GM11168 (cell line): ENCODE data around the gene ZNF546.
"Not testable (repeated sequence)": the region's sequence is repeated elsewhere in the genome, so short reads cannot be mapped to it uniquely, and the experiment has no call there.

Source experiments
- in situ Hi-C: fragments of 300-500 bp; cut with MboI; formaldehyde crosslinking; loops from one replicate; pipeline ENCODE4 v1.12.0; 2022; ENCODE audit warnings: low sequenced_read_pairs; ENCODE audit not compliant: unreplicated experiment

The ZNF546 gene

GRCh38 chr19:39996811-39997637 is at the start of gene ZNF546:
Gene ZNF546 (plus strand): TSS chr19:39997060. CDS start chr19:39998327, 1,267 bp downstream.
- in situ Hi-C loops = no loop called here

GRCh38 chr19:39949026-39949747 is 47.7 kb upstream of the ZNF546 start:
- in situ Hi-C loops = no loop called here

GRCh38 chr19:39951065-39951650 is 45.7 kb upstream of the ZNF546 start:
- in situ Hi-C loops = no loop called here

GRCh38 chr19:39951686-39952085 is 45.2 kb upstream of the ZNF546 start:
- in situ Hi-C loops = no loop called here

- in situ Hi-C loops = no loop called here
These were observed 42.9 kb upstream of the ZNF546 start for GRCh38 chr19:39953915-39954314.

GRCh38 chr19:39957886-39958285 is 39.0 kb upstream of the ZNF546 start:
- in situ Hi-C loops = not testable (repeated sequence)

- in situ Hi-C loops = not testable (repeated sequence)
These were observed 37.9 kb upstream of the ZNF546 start for GRCh38 chr19:39958942-39959341.

GRCh38 chr19:39959407-39959806 is 37.5 kb upstream of the ZNF546 start:
- in situ Hi-C loops = not testable (repeated sequence)

- in situ Hi-C loops = loop anchor here (10.0 kb wide), 1 partner anchor 59 kb away; no protein-coding TSS in a partner anchor
These were observed 33.0 kb upstream of the ZNF546 start for GRCh38 chr19:39963898-39964297.

GRCh38 chr19:39966617-39967016 is 30.2 kb upstream of the ZNF546 start:
- in situ Hi-C loops = loop anchor here (10.0 kb wide), 1 partner anchor 62 kb away; no protein-coding TSS in a partner anchor

- in situ Hi-C loops = loop anchor here (10.0 kb wide), 1 partner anchor 63 kb away; no protein-coding TSS in a partner anchor
These were observed 29.3 kb upstream of the ZNF546 start for GRCh38 chr19:39967561-39967960.

- in situ Hi-C loops = loop anchor here (10.0 kb wide), 1 partner anchor 64 kb away; no protein-coding TSS in a partner anchor
These were observed 28.1 kb upstream of the ZNF546 start for GRCh38 chr19:39968789-39969188.

GRCh38 chr19:39969266-39969665 is 27.6 kb upstream of the ZNF546 start:
- in situ Hi-C loops = loop anchor here (10.0 kb wide), 1 partner anchor 64 kb away; no protein-coding TSS in a partner anchor

- in situ Hi-C loops = loop anchor here (10.0 kb wide), 1 partner anchor 65 kb away; no protein-coding TSS in a partner anchor
These were observed 27.0 kb upstream of the ZNF546 start for GRCh38 chr19:39969681-39970424.

- in situ Hi-C loops = no loop called here
These were observed 26.5 kb upstream of the ZNF546 start for GRCh38 chr19:39970425-39970674.

GRCh38 chr19:39970675-39971379 is 26.0 kb upstream of the ZNF546 start, which contains the start of gene PSMC4:
Gene PSMC4 (plus strand): TSS chr19:39971165. CDS start chr19:39971203, 38 bp downstream.
- in situ Hi-C loops = no loop called here

GRCh38 chr19:39971380-39972035 is 25.4 kb upstream of the ZNF546 start:
- in situ Hi-C loops = no loop called here

GRCh38 chr19:39974377-39975155 is 22.3 kb upstream of the ZNF546 start:
- in situ Hi-C loops = no loop called here
